ENCODE measurements around the gene CDNF.

GRCh38 chr10:14859043-14859442 is 21.2 kb upstream of the CDNF start:
- no peak for TF ChIP-seq POLR2A (IDR thresholded peaks at IDR 0.05; ENCODE audit: low read length)
- TF ChIP-seq GATA1 (IDR thresholded peaks at IDR 0.05; ENCODE audit: low read depth, low read length) = no peak
